HepG2 (cell line): ENCODE data around the gene LRRFIP2. TPM values are rescaled to one million over a fixed set of nuclear protein-coding genes. Genes with fewer than 3 reads are reported as not detected.

Source experiments
- ARID5B ChIP-seq: IDR thresholded peaks from 2 replicates; pipeline ENCODE4 v1.4.0; 2020; ENCODE audit warnings: mild to moderate bottlenecking, missing genetic modification reagents
- FOXA3 ChIP-seq: IDR thresholded peaks from 2 replicates; pipeline ENCODE4 v1.6.1; 2016; ENCODE audit warnings: missing genetic modification reagents, missing compliant biosample characterization
- GABPB1 ChIP-seq: IDR thresholded peaks from 2 replicates; pipeline ENCODE4 v1.6.1; 2016; ENCODE audit warnings: mild to moderate bottlenecking, missing genetic modification reagents, moderate library complexity, missing compliant biosample characterization
- HDAC2 ChIP-seq: sonication (generic); formaldehyde crosslinking; IDR thresholded peaks from 2 replicates; pipeline ENCODE4 v1.4.0; 2020; ENCODE audit warnings: missing genetic modification reagents
- HOXD1 ChIP-seq: sonication (generic); formaldehyde crosslinking; IDR thresholded peaks from 2 replicates; pipeline ENCODE4 v1.5.0; 2020; ENCODE audit warnings: missing genetic modification reagents
- NFKBIZ ChIP-seq: IDR thresholded peaks from 2 replicates; pipeline ENCODE4 v1.6.1; 2018; ENCODE audit warnings: missing genetic modification reagents, missing compliant biosample characterization
- SALL1 ChIP-seq: sonication (generic); formaldehyde crosslinking; IDR thresholded peaks from 2 replicates; pipeline ENCODE4 v1.8.0; 2022; ENCODE audit warnings: mild to moderate bottlenecking, missing genetic modification reagents
- SETDB1 ChIP-seq: sonication (generic); formaldehyde crosslinking; IDR thresholded peaks from 2 replicates; pipeline ENCODE4 v1.5.1; 2020; ENCODE audit warnings: missing genetic modification reagents, mild to moderate bottlenecking, borderline replicate concordance
- SMAD1 ChIP-seq: sonication (generic); formaldehyde crosslinking; IDR thresholded peaks from 2 replicates; pipeline ENCODE4 v1.4.0; 2020; ENCODE audit warnings: missing genetic modification reagents, low read depth, mild to moderate bottlenecking, borderline replicate concordance
- SNRNP70 ChIP-seq: fragments of 200-400 bp; formaldehyde crosslinking; IDR thresholded peaks from 2 replicates; pipeline ENCODE4 v1.6.1; 2017; ENCODE audit warnings: mild to moderate bottlenecking, low read depth, low read length, moderate library complexity
- TEAD3 ChIP-seq: optimal IDR thresholded peaks from 2 replicates; pipeline ENCODE3; 2016; ENCODE audit warnings: borderline replicate concordance
- TFAP4 ChIP-seq: sonication (generic); IDR thresholded peaks from 2 replicates; pipeline ENCODE4 v1.6.1; 2016; ENCODE audit warnings: low read depth, borderline replicate concordance
- U2AF2 ChIP-seq: fragments of 200-400 bp; formaldehyde crosslinking; IDR thresholded peaks from 2 replicates; pipeline ENCODE4 v1.6.1; 2017; ENCODE audit warnings: low read depth, mild to moderate bottlenecking, low read length
- ZKSCAN8 ChIP-seq: IDR thresholded peaks from 2 replicates; pipeline ENCODE4 v1.6.1; 2016; ENCODE audit warnings: borderline replicate concordance, missing genetic modification reagents, missing compliant biosample characterization
- ZNF18 ChIP-seq: sonication (generic); formaldehyde crosslinking; IDR thresholded peaks from 2 replicates; pipeline ENCODE4 v1.8.0; 2022; ENCODE audit warnings: mild to moderate bottlenecking, missing genetic modification reagents; ENCODE audit not compliant: insufficient replicate concordance
- ZNF20 ChIP-seq: sonication (generic); formaldehyde crosslinking; IDR thresholded peaks from 2 replicates; pipeline ENCODE4 v1.4.0; 2020; ENCODE audit warnings: mild to moderate bottlenecking, moderate library complexity, missing genetic modification reagents
- ZNF414 ChIP-seq: sonication (generic); formaldehyde crosslinking; IDR thresholded peaks from 2 replicates; pipeline ENCODE4 v1.5.0; 2020; ENCODE audit warnings: missing genetic modification reagents
- ZNF512B ChIP-seq: sonication (generic); formaldehyde crosslinking; IDR thresholded peaks from 2 replicates; pipeline ENCODE4 v1.5.1; 2020; ENCODE audit warnings: missing genetic modification reagents, mild to moderate bottlenecking, borderline replicate concordance
- ZNF556 ChIP-seq: sonication (generic); formaldehyde crosslinking; IDR thresholded peaks from 2 replicates; pipeline ENCODE4 v1.4.0; 2020; ENCODE audit warnings: mild to moderate bottlenecking, missing genetic modification reagents, borderline replicate concordance
- ZNF569 ChIP-seq: sonication (generic); formaldehyde crosslinking; IDR thresholded peaks from 2 replicates; pipeline ENCODE4 v1.5.0; 2020; ENCODE audit warnings: mild to moderate bottlenecking, missing genetic modification reagents, moderate library complexity, borderline replicate concordance
- ZNF790 ChIP-seq: sonication (generic); formaldehyde crosslinking; IDR thresholded peaks from 2 replicates; pipeline ENCODE4 v1.8.0; 2022; ENCODE audit warnings: missing genetic modification reagents, mild to moderate bottlenecking, borderline replicate concordance
- polyA plus RNA-seq, 8 experiments: library from polyadenylated mRNA; depleted of rRNA in 3 of 8; stranded (reverse) in 7 of 8; unstranded in 1 of 8; fragments of >200 nt; fragmentation: Illumina TruSeq in 4 of 8; extraction: Trizol in 4 of 8; gene quantifications; 2 replicates each; pipeline versions ENCODE4 v1.2.1 to v1.2.3, GENCODE V29; 2011 to 2016; ENCODE audit warnings: low read depth in 4 of 8, missing spikeins in 1 of 8, mixed read lengths in 1 of 8; ENCODE audit not compliant: insufficient read depth in 1 of 8
- total RNA-seq, 5 experiments: library from RNA; depleted of rRNA; stranded (reverse); fragments of >200 nt; fragmentation: Illumina TruSeq; extraction: Trizol; gene quantifications; 2 replicates each; pipeline ENCODE4 v1.2.3, GENCODE V29; 2016; ENCODE audit warnings: low read depth in 1 of 5

Gene LRRFIP2
- total and polyA plus RNA-seq, 2 of the 13 experiments (the other 11 are each of a cell fraction or from before 2014, with no cell fraction given), result 13.5 to 32.2 TPM

GRCh38 chr3:37221407-37221806, 47.0 kb upstream of the LRRFIP2 start (continued):
- TF ChIP-seq ZNF18 (CRISPR knock-in tag), result no peak
- no peak for TF ChIP-seq TFAP4
- TF ChIP-seq ZNF790 (CRISPR knock-in tag), result no peak
- TF ChIP-seq HOXD1 (CRISPR knock-in tag), result no peak
- TF ChIP-seq ZNF569 (CRISPR knock-in tag), result no peak
- peak; percentile 47; the same call in 1 of the 2 replicates for TF ChIP-seq ARID5B (CRISPR knock-in tag)
- TF ChIP-seq SMAD1, result no peak
- TF ChIP-seq SNRNP70, result no peak
- TF ChIP-seq TEAD3 (CRISPR knock-in tag), result peak; percentile 62
- no peak for TF ChIP-seq ZNF20 (CRISPR knock-in tag)
- no peak for TF ChIP-seq FOXA3 (CRISPR knock-in tag)
- TF ChIP-seq SETDB1, result no peak
- TF ChIP-seq GABPB1, result no peak
- TF ChIP-seq ZNF556 (CRISPR knock-in tag), result no peak
- TF ChIP-seq ZKSCAN8 (CRISPR knock-in tag), result no peak
- no peak for TF ChIP-seq SALL1
- TF ChIP-seq HDAC2 (CRISPR knock-in tag), result no peak
- no peak for TF ChIP-seq NFKBIZ (CRISPR knock-in tag)
- TF ChIP-seq ZNF414 (CRISPR knock-in tag), result 0 out of 2 replicates have a peak, but pooled peaks have one; percentile 30
- no peak for TF ChIP-seq ZNF512B (CRISPR knock-in tag)
- no peak for TF ChIP-seq U2AF2
